ENCODE data around the gene MRPS7.
A peak's percentile ranks its signal among the peaks of the same experiment; 100 is the strongest.

MRPS7 gene

DNA sequence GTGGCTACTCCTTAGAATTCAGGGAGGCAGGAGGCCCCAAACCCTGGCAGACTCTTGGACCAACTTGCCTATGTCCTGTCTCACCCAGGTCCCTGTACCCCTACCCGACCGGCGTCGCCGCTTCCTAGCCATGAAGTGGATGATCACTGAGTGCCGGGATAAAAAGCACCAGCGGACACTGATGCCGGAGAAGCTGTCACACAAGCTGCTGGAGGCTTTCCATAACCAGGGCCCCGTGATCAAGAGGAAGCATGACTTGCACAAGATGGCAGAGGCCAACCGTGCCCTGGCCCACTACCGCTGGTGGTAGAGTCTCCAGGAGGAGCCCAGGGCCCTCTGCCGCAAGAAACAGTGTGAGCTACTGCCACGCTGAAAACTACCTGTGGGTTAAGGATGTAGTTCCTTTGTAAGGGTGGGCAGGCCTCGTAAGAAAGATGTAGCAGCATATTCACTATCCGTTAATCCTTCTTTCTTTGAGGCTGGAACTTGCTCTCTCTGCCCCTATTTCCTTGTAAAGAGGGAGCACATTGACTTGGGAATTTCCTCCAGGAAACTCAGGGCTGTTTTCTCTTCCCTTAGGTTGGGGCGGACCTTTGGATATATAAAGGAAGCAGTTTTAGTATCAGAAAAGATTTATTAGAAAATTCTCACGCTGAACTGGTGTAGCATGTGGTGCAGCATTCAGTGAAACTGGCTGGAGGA lies 4.1 kb downstream of the MRPS7 start:
- no peak for DNase-seq (ENCODE audit: extremely low read depth, low read depth)
- H3K4me3 ChIP-seq (replicated peaks; ENCODE audit: low read depth, low read length): no peak overlapping the region
- TF ChIP-seq, protein P1, sequence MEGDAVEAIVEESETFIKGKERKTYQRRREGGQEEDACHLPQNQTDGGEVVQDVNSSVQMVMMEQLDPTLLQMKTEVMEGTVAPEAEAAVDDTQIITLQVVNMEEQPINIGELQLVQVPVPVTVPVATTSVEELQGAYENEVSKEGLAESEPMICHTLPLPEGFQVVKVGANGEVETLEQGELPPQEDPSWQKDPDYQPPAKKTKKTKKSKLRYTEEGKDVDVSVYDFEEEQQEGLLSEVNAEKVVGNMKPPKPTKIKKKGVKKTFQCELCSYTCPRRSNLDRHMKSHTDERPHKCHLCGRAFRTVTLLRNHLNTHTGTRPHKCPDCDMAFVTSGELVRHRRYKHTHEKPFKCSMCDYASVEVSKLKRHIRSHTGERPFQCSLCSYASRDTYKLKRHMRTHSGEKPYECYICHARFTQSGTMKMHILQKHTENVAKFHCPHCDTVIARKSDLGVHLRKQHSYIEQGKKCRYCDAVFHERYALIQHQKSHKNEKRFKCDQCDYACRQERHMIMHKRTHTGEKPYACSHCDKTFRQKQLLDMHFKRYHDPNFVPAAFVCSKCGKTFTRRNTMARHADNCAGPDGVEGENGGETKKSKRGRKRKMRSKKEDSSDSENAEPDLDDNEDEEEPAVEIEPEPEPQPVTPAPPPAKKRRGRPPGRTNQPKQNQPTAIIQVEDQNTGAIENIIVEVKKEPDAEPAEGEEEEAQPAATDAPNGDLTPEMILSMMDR (IDR thresholded peaks at IDR 0.05; ENCODE audit: low read depth, low read length, missing control alignments): no peak

DNA sequence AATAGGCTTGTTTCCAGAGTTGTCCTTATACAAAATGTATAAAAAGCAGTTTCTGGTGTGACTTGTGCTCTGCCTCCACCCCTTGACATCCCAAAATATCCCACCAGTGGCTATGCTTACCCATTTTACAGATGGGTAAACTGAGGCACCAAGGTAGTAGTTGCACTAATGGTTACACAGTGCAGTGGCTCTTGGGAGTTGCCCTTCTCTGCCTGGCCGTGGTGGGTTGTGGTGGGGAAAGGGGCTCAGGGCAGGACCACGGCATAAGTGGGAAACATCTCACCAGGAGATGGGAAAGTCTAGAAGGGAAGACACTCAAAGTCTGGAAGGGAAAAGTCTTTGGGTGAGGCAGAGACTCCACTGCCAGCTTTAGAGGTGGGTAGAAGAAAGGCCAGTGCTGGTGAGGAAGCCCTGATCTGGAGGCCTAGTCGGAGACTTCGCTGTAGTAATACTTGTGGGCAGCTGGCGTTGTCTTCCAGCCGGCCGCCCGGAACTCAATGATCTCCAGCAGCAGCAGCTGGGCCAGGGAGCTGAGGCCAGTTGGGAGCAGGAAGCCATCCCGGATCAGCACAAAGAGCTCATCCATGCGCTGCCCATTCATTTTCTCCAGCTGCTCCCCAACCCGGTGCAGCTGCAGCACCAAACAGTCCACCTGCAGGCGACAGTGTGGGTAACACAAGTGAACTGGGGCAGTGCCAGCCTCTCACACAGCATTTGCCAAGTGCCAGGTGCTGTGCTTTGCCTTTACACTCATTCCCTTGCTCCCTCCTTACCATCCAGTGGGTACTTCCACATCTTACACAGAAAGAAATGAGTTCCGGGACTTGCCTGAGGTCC lies 4.9 kb downstream of the MRPS7 start:
- DNase-seq (ENCODE audit: extremely low read depth, low read depth): no peak
- TF ChIP-seq, protein P1 (IDR thresholded peaks at IDR 0.05; ENCODE audit: low read depth, low read length, missing control alignments): no peak

DNA sequence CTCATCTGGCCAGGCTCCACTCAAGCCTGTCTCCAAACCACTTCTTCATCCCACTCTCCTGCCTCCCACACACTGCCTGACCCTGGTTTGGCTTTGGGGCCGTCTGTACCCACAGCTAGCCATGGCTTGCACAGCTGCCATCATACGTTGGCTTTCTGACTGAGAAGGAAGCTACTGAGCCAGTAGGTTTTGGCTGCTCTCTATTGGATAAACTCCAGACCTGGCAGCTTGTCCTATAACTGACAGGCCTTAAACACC lies 5.4 kb downstream of the MRPS7 start:
- no peak overlapping the region for H3K4me3 ChIP-seq (replicated peaks; ENCODE audit: low read depth, low read length)
- DNase-seq (ENCODE audit: extremely low read depth, low read depth): no peak
- TF ChIP-seq, protein P1 (IDR thresholded peaks at IDR 0.05; ENCODE audit: low read depth, low read length, missing control alignments): no peak

More for the DNA sequence above, 4.9 kb downstream of the MRPS7 start:
- no peak overlapping the region for H3K4me3 ChIP-seq (replicated peaks; ENCODE audit: low read depth, low read length)

GRCh38 chr17:75267411-75268232 lies 5.9 kb downstream of the MRPS7 start:
- no peak overlapping the region for H3K4me3 ChIP-seq (replicated peaks; ENCODE audit: low read depth, low read length)
- TF ChIP-seq, protein P1 (IDR thresholded peaks at IDR 0.05; ENCODE audit: low read depth, low read length, missing control alignments): peak; percentile 8
- no peak for DNase-seq (ENCODE audit: extremely low read depth, low read depth)

- no peak for DNase-seq (ENCODE audit: extremely low read depth, low read depth)
- TF ChIP-seq, protein P1 (IDR thresholded peaks at IDR 0.05; ENCODE audit: low read depth, low read length, missing control alignments): no peak
- peak overlapping the region; percentile 76 for H3K4me3 ChIP-seq (replicated peaks; ENCODE audit: low read depth, low read length)
Observed at GRCh38 chr17:75269844-75270217, 8.2 kb downstream of the MRPS7 start.

DNA sequence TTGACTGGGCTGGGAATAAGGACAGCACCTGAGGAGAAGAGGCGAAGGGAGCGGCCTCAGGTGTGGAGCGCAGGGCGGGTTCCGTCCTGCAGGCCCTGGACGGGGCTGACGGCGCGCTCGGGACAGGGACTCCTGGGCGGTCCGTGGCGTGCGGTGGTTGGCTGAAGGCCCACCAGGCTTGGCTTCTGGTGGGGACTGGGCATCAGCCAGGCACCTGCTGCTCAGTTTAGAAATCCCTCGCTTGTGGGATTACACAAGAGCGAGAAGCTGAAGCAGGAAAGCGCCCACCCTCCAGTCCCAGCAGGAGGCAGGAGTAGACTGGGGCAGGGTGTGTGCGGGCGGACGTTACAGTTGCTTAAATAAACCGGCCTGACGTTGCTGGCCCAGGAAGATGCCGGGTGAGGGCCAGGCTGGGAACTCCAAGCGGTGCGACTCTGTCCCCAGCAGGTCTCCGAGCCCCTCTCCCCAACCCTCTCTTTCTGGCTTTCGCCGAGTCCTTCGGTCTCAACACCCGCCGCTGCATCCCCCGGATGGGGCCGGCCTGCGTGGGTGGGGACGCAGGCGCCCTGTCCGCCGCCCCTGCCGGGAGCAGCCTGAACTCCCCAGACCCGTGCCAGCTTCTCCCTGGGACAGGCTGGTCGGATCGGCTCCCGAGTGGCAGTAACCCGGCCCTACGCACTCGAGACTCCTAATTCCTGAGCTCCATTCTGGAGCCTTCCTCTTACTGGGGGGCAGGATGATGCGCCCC lies 8.7 kb downstream of the MRPS7 start:
- DNase-seq (ENCODE audit: extremely low read depth, low read depth): no peak
- TF ChIP-seq, protein P1 (IDR thresholded peaks at IDR 0.05; ENCODE audit: low read depth, low read length, missing control alignments): peak; percentile 59
- peak overlapping the region; percentile 76 for H3K4me3 ChIP-seq (replicated peaks; ENCODE audit: low read depth, low read length)
